Loucy (cell line): Measurements from ENCODE around the gene PHEX.

ENCODE experiments used
- H2AFZ ChIP-seq: fragments of 200-600 bp; sonication (generic); 2 replicates; pipeline ENCODE4 v1.6.0; 2016; ENCODE audit warnings: antibody characterized with exemption, mild to moderate bottlenecking, low read length, moderate library complexity
- H3F3A ChIP-seq: fragments of 200-600 bp; 2 replicates; pipeline ENCODE4 v1.6.0; 2016; ENCODE audit warnings: antibody characterized with exemption, low read depth, mild to moderate bottlenecking
- H3K27me3 ChIP-seq: fragments of 200-600 bp; sonication (generic); 2 replicates; pipeline ENCODE4 v1.6.1; 2014; ENCODE audit warnings: low read length, mild to moderate bottlenecking; ENCODE audit not compliant: insufficient read depth, poor library complexity, severe bottlenecking
- H3K36me3 ChIP-seq: fragments of 200-600 bp; sonication (generic); 2 replicates; pipeline ENCODE4 v1.6.1; 2016; ENCODE audit warnings: low read length; ENCODE audit not compliant: insufficient read depth
- H3K4me1 ChIP-seq: fragments of 200-600 bp; sonication (generic); 2 replicates; pipeline ENCODE4 v1.5.1; 2014; ENCODE audit warnings: low read length, mild to moderate bottlenecking; ENCODE audit not compliant: insufficient read depth, poor library complexity, severe bottlenecking
- H3K4me2 ChIP-seq: fragments of 200-600 bp; sonication (generic); 2 replicates; pipeline ENCODE4 v1.6.0; 2014; ENCODE audit warnings: antibody characterized with exemption, low read length, low read depth, mild to moderate bottlenecking; ENCODE audit not compliant: poor library complexity, severe bottlenecking
- H3K4me3 ChIP-seq: fragments of 200-600 bp; sonication (generic); 2 replicates; pipeline ENCODE4 v1.5.1; 2014; ENCODE audit warnings: low read length, mild to moderate bottlenecking, mixed read lengths; ENCODE audit not compliant: poor library complexity, severe bottlenecking
- H3K79me2 ChIP-seq: fragments of 200-600 bp; sonication (generic); 2 replicates; pipeline ENCODE4 v1.6.1; 2014; ENCODE audit warnings: low read length; ENCODE audit not compliant: insufficient read depth
- H3K9ac ChIP-seq: fragments of 200-600 bp; sonication (generic); 2 replicates; pipeline ENCODE4 v1.6.0; 2014; ENCODE audit warnings: mild to moderate bottlenecking, low read depth, low read length, moderate library complexity; ENCODE audit not compliant: poor library complexity, severe bottlenecking
- H3K9me2 ChIP-seq: fragments of 200-600 bp; sonication (generic); replicated peaks from 2 replicates; pipeline ENCODE4 v1.6.1; 2016; ENCODE audit warnings: low read depth, low read length, mixed read lengths
- H3K9me3 ChIP-seq: fragments of 200-600 bp; sonication (generic); 2 replicates; pipeline ENCODE4 v1.6.1; 2014; ENCODE audit warnings: mild to moderate bottlenecking, antibody characterized with exemption, low read length, low read depth; ENCODE audit not compliant: insufficient read depth
- H4K20me1 ChIP-seq: fragments of 200-600 bp; sonication (generic); 2 replicates; pipeline ENCODE4 v1.6.0; 2014; ENCODE audit warnings: antibody characterized with exemption, low read length, mild to moderate bottlenecking; ENCODE audit not compliant: insufficient read depth, poor library complexity, severe bottlenecking
- EZH2phosphoT487 ChIP-seq: fragments of 200-600 bp; IDR thresholded peaks from 2 replicates; pipeline ENCODE4 v1.6.1; 2018; ENCODE audit warnings: antibody characterized with exemption, mild to moderate bottlenecking, moderate library complexity, borderline replicate concordance
- TF ChIP-seq, protein P1 (sequence below): fragments of 200-600 bp; sonication (generic); conservative IDR thresholded peaks from 2 replicates; pipeline ENCODE4 v1.5.1; 2014; ENCODE audit warnings: mild to moderate bottlenecking, antibody characterized with exemption, low read length

The PHEX gene

DNA sequence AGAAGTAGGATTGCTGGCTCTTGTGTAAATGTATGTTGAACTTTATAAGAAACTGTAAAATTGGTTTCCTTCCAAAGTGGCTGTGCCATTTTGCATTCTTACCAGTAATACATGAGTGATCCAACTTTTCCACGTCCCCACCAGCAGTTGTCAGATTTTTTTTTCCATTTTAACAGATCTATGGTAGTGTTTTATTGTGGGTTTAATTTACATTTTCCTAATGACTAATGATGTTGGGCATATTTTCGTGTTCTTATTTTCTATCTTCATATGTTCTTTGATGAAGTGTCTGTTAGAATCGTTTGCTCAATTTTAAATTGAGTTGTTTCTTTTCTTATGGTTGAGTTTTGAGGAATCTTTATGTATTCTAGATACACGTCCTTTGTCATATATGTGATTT lies 56.2 kb downstream of the PHEX start:
- H3K79me2 ChIP-seq: no peaks in the 10 kb centered on the region
- no peak overlapping the region for H3K9ac ChIP-seq
- H2AFZ ChIP-seq: no peak overlapping the region
- H3F3A ChIP-seq: no peaks in the 10 kb centered on the region
- H4K20me1 ChIP-seq: no peaks in the 10 kb centered on the region
- H3K4me1 ChIP-seq: no peaks in the 10 kb centered on the region
- H3K9me3 ChIP-seq: no peaks in the 10 kb centered on the region
- H3K27me3 ChIP-seq: no peaks in the 10 kb centered on the region
- H3K4me3 ChIP-seq: no peak overlapping the region
- H3K9me2 ChIP-seq: no peaks in the 10 kb centered on the region
- no peak overlapping the region for H3K4me2 ChIP-seq
- TF ChIP-seq, protein P1, sequence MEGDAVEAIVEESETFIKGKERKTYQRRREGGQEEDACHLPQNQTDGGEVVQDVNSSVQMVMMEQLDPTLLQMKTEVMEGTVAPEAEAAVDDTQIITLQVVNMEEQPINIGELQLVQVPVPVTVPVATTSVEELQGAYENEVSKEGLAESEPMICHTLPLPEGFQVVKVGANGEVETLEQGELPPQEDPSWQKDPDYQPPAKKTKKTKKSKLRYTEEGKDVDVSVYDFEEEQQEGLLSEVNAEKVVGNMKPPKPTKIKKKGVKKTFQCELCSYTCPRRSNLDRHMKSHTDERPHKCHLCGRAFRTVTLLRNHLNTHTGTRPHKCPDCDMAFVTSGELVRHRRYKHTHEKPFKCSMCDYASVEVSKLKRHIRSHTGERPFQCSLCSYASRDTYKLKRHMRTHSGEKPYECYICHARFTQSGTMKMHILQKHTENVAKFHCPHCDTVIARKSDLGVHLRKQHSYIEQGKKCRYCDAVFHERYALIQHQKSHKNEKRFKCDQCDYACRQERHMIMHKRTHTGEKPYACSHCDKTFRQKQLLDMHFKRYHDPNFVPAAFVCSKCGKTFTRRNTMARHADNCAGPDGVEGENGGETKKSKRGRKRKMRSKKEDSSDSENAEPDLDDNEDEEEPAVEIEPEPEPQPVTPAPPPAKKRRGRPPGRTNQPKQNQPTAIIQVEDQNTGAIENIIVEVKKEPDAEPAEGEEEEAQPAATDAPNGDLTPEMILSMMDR: no peak
- TF ChIP-seq EZH2phosphoT487: no peak
- no peaks in the 10 kb centered on the region for H3K36me3 ChIP-seq

DNA sequence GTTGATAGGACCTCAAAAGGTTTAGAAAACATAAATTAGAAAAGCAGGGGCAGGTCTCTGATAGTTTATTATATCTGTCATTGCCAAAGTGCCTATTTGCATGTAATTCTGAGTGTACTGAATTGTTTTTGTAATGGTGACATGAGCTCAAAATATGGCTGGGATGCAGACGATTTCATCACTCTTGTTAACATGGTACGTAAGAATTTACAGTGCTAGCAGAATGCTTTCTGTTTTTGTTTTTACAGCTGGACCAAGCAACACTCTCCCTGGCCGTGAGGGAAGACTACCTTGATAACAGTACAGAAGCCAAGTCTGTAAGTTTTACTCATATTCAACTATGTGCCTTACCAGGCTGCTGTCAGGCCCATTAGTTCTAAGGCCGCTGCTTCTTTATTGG lies 58.1 kb downstream of the PHEX start:
- no peak for TF ChIP-seq EZH2phosphoT487
- TF ChIP-seq, protein P1: no peak
- Histone ChIP-seq H3K9me2 (no peaks in the 10 kb centered on the region), H3K4me2 (no peak overlapping the region), H3K27me3 (no peaks in the 10 kb centered on the region), H3F3A (no peaks in the 10 kb centered on the region), H3K9ac (no peak overlapping the region), H3K79me2 (no peaks in the 10 kb centered on the region), H4K20me1 (no peaks in the 10 kb centered on the region), H3K4me1 (no peaks in the 10 kb centered on the region), H3K36me3 (no peaks in the 10 kb centered on the region), H3K9me3 (no peaks in the 10 kb centered on the region), H2AFZ (no peak overlapping the region), H3K4me3 (no peak overlapping the region)

DNA sequence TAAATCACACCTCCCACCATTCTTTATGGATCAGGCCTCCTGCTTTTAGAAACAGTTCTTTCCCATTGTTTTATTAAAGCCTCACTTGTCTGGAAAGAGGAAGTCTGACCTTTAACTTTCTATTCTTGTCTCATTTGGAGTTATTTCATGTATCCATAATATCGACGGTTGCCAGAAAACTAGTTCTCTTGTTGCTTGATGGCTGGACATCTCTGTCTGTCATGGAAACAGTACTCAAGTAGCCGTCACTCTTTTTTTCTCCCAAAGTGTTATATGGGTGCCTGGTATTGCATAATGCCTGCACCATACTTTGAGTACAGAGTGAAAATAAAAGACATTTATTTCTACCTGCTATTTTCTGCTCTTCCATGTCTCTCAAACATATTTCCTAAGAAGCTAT lies 61.4 kb downstream of the PHEX start:
- no peaks in the 10 kb centered on the region for H4K20me1 ChIP-seq
- H3K9me2 ChIP-seq: no peaks in the 10 kb centered on the region
- H3K79me2 ChIP-seq: no peaks in the 10 kb centered on the region
- H3K36me3 ChIP-seq: no peaks in the 10 kb centered on the region
- H3K4me3 ChIP-seq: no peak overlapping the region
- H3F3A ChIP-seq: no peaks in the 10 kb centered on the region
- no peak overlapping the region for H3K4me2 ChIP-seq
- no peaks in the 10 kb centered on the region for H3K9me3 ChIP-seq
- no peaks in the 10 kb centered on the region for H3K4me1 ChIP-seq
- no peak for TF ChIP-seq EZH2phosphoT487
- TF ChIP-seq, protein P1: no peak
- no peak overlapping the region for H2AFZ ChIP-seq
- H3K9ac ChIP-seq: no peak overlapping the region
- H3K27me3 ChIP-seq: no peaks in the 10 kb centered on the region
